ENCODE measurements around the gene RAB9A.

- TF ChIP-seq CTCF (IDR thresholded peaks at IDR 0.05; ENCODE audit: insufficient read depth, low read depth, low read length): no peak
- TF ChIP-seq EZH2 (IDR thresholded peaks at IDR 0.05; ENCODE audit: insufficient read depth, low read length): no peak
These were observed 848 bp downstream of the RAB9A start for GRCh38 chrX:13689741-13690211.
